ENCODE results near the gene TEX51. TPM values are rescaled to one million over a fixed set of nuclear protein-coding genes. Genes with fewer than 3 reads are reported as not detected.

The TEX51 gene
- total RNA-seq, 2 donors from 2014 or later: not detected

GRCh38 chr2:126888046-126888445 is 10.6 kb upstream of the TEX51 start:
- TF ChIP-seq CTCF (IDR thresholded peaks at IDR 0.05): no peak
- intact Hi-C loops (cut with DNase I): no loop called here
- Histone ChIP-seq H3K9me3 (no peaks in the 10 kb centered on the region), H3K27me3 (no peaks in the 10 kb centered on the region), H3K36me3 (no peaks in the 10 kb centered on the region), H3K9ac (ENCODE audit: low read depth in 2 of 2, low read length in 2 of 2) (no peak overlapping the region), H3K4me1 (no peaks in the 10 kb centered on the region), H3K27ac (no peak overlapping the region), H3K4me3 (no peak overlapping the region)
- no peak for DNase-seq

- no peak overlapping the region for H3K27ac ChIP-seq
- intact Hi-C loops (cut with DNase I): no loop called here
- TF ChIP-seq CTCF (IDR thresholded peaks at IDR 0.05): no peak
- no peak overlapping the region for H3K9ac ChIP-seq (ENCODE audit: low read depth in 2 of 2, low read length in 2 of 2)
- H3K4me1 ChIP-seq: no peaks in the 10 kb centered on the region
- DNase-seq: no peak
- H3K27me3 ChIP-seq: no peaks in the 10 kb centered on the region
- H3K9me3 ChIP-seq: no peaks in the 10 kb centered on the region
- H3K36me3 ChIP-seq: no peaks in the 10 kb centered on the region
- H3K4me3 ChIP-seq: no peak overlapping the region
These were observed 9.6 kb upstream of the TEX51 start for GRCh38 chr2:126889071-126889470.

- intact Hi-C loops (cut with DNase I): no loop called here
- Histone ChIP-seq H3K9ac (ENCODE audit: low read depth in 2 of 2, low read length in 2 of 2) (no peak overlapping the region), H3K27ac (no peak overlapping the region), H3K36me3 (no peaks in the 10 kb centered on the region), H3K9me3 (no peaks in the 10 kb centered on the region), H3K27me3 (no peaks in the 10 kb centered on the region), H3K4me3 (no peak overlapping the region), H3K4me1 (no peaks in the 10 kb centered on the region)
- no peak for TF ChIP-seq CTCF (IDR thresholded peaks at IDR 0.05)
- DNase-seq: no peak
These were observed 9.1 kb upstream of the TEX51 start for GRCh38 chr2:126889496-126890135.

GRCh38 chr2:126890136-126890510 is 8.6 kb upstream of the TEX51 start:
- intact Hi-C loops (cut with DNase I): no loop called here
- H3K27me3 ChIP-seq: no peaks in the 10 kb centered on the region
- no peak for DNase-seq
- no peak overlapping the region for H3K27ac ChIP-seq
- no peak overlapping the region for H3K4me3 ChIP-seq
- no peaks in the 10 kb centered on the region for H3K36me3 ChIP-seq
- H3K9ac ChIP-seq (ENCODE audit: low read depth in 2 of 2, low read length in 2 of 2): no peak overlapping the region
- no peaks in the 10 kb centered on the region for H3K9me3 ChIP-seq
- no peak for TF ChIP-seq CTCF (IDR thresholded peaks at IDR 0.05)
- H3K4me1 ChIP-seq: no peaks in the 10 kb centered on the region

GRCh38 chr2:126890551-126891450 is 7.9 kb upstream of the TEX51 start:
- no peaks in the 10 kb centered on the region for H3K4me1 ChIP-seq
- no peak for DNase-seq

More at GRCh38 chr2:126890551-126891450, 7.9 kb upstream of the TEX51 start:
- Histone ChIP-seq H3K27me3 (no peaks in the 10 kb centered on the region), H3K36me3 (no peaks in the 10 kb centered on the region), H3K27ac (no peak overlapping the region), H3K9me3 (no peaks in the 10 kb centered on the region), H3K4me3 (no peak overlapping the region), H3K9ac (ENCODE audit: low read depth in 2 of 2, low read length in 2 of 2) (no peak overlapping the region)
- intact Hi-C loops (cut with DNase I): no loop called here
- TF ChIP-seq CTCF (IDR thresholded peaks at IDR 0.05): no peak

Data from colonic mucosa (tissue), 4 donors.